Duodenal mucosa (tissue), 2 donors: ENCODE results near the gene NUMB.

Experiments used
- H3K27ac ChIP-seq: one replicate; pipeline ENCODE4 v1.7.0; 2013; ENCODE audit warnings: low read depth, low read length
- H3K27me3 ChIP-seq, 2 donors: one replicate each; pipeline ENCODE4 v1.7.0; 2013; ENCODE audit warnings: low read length in 2 of 2, control low read depth in 1 of 2; ENCODE audit not compliant: insufficient read depth in 2 of 2, control insufficient read depth in 1 of 2
- H3K36me3 ChIP-seq, 2 donors: one replicate each; pipeline ENCODE4 v1.7.0; 2013; ENCODE audit warnings: low read length in 2 of 2, control low read depth in 1 of 2; ENCODE audit not compliant: insufficient read depth in 2 of 2, control insufficient read depth in 1 of 2
- H3K4me1 ChIP-seq, 2 donors: one replicate each; pipeline ENCODE4 v1.7.0; 2013; ENCODE audit warnings: low read length in 2 of 2, control low read depth in 1 of 2; ENCODE audit not compliant: insufficient read depth in 2 of 2, control insufficient read depth in 1 of 2
- H3K4me3 ChIP-seq, 2 donors: one replicate each; pipeline ENCODE4 v1.7.0; 2013; ENCODE audit warnings: low read length in 2 of 2, low read depth in 1 of 2
- H3K9ac ChIP-seq, 2 donors: one replicate each; pipeline ENCODE4 v1.7.0; 2013; ENCODE audit warnings: low read length in 2 of 2, low read depth in 1 of 2
- H3K9me3 ChIP-seq, 2 donors: one replicate each; pipeline ENCODE4 v1.7.0; 2013; ENCODE audit warnings: low read length in 2 of 2, control low read depth in 1 of 2; ENCODE audit not compliant: control insufficient read depth in 1 of 2

NUMB gene

DNA sequence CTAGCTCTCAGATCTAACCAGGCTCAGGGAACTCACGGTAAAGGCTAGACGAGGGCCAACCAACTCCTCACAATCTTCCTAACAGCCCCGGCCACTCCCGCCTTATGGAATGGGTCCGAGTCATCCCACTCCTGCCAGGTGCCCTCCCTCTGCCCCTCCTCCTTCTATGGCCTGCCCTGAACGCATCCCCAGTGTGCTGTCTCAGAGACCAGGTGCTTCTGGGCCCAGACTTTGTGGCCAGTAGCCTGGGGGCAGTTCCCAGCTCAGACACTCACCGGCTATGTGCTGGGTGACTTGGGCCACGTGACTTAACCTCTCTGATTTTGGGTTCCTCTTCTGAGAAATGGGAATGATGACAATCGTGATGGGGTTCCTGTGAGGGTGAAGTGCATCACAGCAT is 198.5 kb downstream of the NUMB start:
- H3K27me3 ChIP-seq: no peaks in the 10 kb centered on the region
- H3K27ac ChIP-seq: no peak overlapping the region
- no peak overlapping the region for H3K9ac ChIP-seq
- H3K9me3 ChIP-seq: no peaks in the 10 kb centered on the region
- no peaks in the 10 kb centered on the region for H3K36me3 ChIP-seq
- no peak overlapping the region for H3K4me3 ChIP-seq
- no peaks in the 10 kb centered on the region for H3K4me1 ChIP-seq

DNA sequence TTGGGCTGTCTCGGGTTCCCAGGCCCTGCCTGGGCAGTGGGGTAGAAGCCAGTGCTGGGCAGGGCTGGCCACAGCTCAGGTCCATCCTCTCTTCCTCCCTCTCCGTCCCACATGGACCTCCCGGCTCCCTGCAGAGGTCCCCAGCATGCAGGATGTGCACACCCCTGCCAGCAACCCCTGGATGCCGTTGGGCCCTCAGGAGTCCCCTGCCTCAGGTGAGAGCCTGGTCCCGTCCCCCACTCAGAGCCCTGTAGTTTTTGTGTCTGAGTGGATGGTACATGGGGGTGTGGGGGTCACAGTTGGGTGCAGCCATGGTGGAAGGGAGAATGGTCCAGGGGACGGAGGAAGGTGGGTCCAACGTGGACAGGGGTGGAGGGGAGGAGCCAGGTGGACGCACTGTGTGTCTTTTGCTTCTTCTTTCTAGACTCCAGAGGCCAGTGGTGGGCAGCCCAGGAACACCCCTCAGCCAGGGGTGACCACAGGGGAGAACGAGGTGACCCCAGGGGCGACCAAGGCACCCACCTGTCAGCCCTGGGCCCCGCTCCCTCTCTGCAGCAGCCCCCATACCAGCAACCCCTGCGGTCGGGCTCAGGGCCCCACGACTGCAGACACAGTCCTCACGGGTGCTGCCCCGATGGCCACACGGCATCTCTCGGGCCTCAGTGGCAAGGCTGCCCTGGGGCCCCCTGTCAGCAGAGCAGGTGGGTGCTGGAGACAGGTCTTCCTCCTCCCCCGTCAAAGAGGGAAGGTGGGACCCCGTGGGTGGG is 199.3 kb downstream of the NUMB start:
- Histone ChIP-seq H3K36me3 (no peaks in the 10 kb centered on the region), H3K4me1 (no peaks in the 10 kb centered on the region), H3K27me3 (no peaks in the 10 kb centered on the region), H3K9me3 (no peaks in the 10 kb centered on the region), H3K27ac (no peak overlapping the region), H3K9ac (no peak overlapping the region), H3K4me3 (no peak overlapping the region)

GRCh38 chr14:73258076-73258475 is 200.3 kb downstream of the NUMB start:
- Histone ChIP-seq H3K9me3 (no peaks in the 10 kb centered on the region), H3K9ac (no peak overlapping the region), H3K36me3 (no peaks in the 10 kb centered on the region), H3K4me1 (no peaks in the 10 kb centered on the region), H3K4me3 (no peak overlapping the region), H3K27me3 (no peaks in the 10 kb centered on the region), H3K27ac (no peak overlapping the region)

DNA sequence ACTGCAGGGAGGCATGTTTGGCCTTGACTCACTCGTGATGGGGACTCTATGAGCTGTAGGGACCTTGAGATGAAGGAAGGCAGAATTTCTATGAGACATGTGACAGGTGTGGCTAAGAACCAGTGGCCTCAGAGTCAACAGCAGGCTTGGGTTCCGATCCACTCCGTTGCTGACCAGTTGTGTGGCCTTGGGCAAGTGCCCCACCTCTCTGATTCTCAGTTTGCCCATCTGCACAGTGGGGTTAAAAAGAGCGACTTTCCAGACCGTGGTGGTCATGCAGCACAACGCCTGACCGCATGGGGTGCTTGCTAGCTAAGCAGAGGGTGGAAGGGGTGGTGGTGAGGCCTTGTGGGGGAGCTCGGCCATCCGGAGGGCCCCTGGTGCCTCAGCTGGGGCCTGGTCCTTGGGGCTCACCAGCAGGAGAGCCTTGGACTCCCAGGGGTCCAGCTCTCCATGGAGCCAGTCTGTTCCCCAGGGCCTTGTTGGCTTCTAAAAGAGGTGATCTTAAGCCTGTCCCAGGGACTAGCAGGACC is 202.6 kb downstream of the NUMB start:
- Histone ChIP-seq H3K27me3 (no peaks in the 10 kb centered on the region), H3K27ac (no peak overlapping the region), H3K9ac (no peak overlapping the region), H3K4me3 (no peak overlapping the region), H3K36me3 (no peaks in the 10 kb centered on the region), H3K4me1 (no peaks in the 10 kb centered on the region), H3K9me3 (no peaks in the 10 kb centered on the region)

DNA sequence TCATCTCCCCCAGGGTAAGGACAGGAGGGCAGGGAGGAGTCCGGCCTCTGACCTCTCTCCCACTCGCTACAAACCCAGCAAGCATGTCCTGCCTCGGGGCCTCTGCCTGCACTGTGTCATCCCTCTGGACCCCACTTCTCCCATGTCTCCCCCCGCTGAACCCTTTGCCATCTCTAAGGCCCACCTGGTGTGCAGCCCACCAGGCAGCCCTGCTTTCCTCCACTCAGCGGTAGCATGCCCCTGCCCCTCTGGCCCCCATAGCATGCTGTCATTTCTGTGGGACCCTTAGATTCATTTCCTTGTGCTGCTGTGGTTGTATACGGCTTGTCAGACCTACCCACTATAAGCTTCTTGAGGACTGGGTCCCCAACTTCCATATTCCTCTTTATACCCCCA is 203.3 kb downstream of the NUMB start:
- no peak overlapping the region for H3K9ac ChIP-seq
- H3K4me3 ChIP-seq: no peak overlapping the region
- H3K9me3 ChIP-seq: no peaks in the 10 kb centered on the region
- H3K4me1 ChIP-seq: no peaks in the 10 kb centered on the region
- no peak overlapping the region for H3K27ac ChIP-seq
- H3K27me3 ChIP-seq: no peaks in the 10 kb centered on the region
- H3K36me3 ChIP-seq: no peaks in the 10 kb centered on the region

- no peak overlapping the region for H3K27ac ChIP-seq
- no peak overlapping the region for H3K9ac ChIP-seq
- no peaks in the 10 kb centered on the region for H3K36me3 ChIP-seq
- H3K4me3 ChIP-seq: no peak overlapping the region
- no peaks in the 10 kb centered on the region for H3K4me1 ChIP-seq
- no peaks in the 10 kb centered on the region for H3K9me3 ChIP-seq
- no peaks in the 10 kb centered on the region for H3K27me3 ChIP-seq
Measured at GRCh38 chr14:73254247-73255004, 203.9 kb downstream of the NUMB start.

DNA sequence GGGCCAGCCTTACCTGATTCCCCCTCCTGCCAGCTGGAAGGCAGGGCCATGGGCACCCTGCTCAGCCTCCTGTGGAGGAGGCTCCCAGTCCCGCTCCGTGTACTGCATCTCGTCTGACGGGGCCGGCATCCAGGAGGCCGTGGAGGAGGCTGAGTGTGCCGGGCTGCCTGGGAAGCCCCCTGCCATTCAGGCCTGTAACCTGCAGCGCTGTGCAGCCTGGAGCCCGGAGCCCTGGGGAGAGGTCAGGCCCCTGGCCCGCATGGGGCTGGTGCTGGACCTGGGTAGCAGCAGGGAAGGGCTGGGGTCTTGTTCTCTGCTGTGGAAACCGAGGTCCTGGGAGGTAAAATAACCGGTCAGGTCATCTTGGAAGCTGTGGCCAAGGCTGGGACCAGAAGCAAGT is 204.6 kb downstream of the NUMB start:
- no peaks in the 10 kb centered on the region for H3K36me3 ChIP-seq

GRCh38 chr14:73253323-73253610 is 205.1 kb downstream of the NUMB start:
- H3K36me3 ChIP-seq: no peaks in the 10 kb centered on the region
- no peaks in the 10 kb centered on the region for H3K9me3 ChIP-seq
- H3K27me3 ChIP-seq: no peaks in the 10 kb centered on the region
- no peak overlapping the region for H3K27ac ChIP-seq
- no peak overlapping the region for H3K9ac ChIP-seq
- H3K4me3 ChIP-seq: no peak overlapping the region
- H3K4me1 ChIP-seq: no peaks in the 10 kb centered on the region

More for the DNA sequence above, 204.6 kb downstream of the NUMB start:
- Histone ChIP-seq H3K9me3 (no peaks in the 10 kb centered on the region), H3K9ac (no peak overlapping the region), H3K4me3 (no peak overlapping the region), H3K27ac (no peak overlapping the region), H3K4me1 (no peaks in the 10 kb centered on the region), H3K27me3 (no peaks in the 10 kb centered on the region)

DNA sequence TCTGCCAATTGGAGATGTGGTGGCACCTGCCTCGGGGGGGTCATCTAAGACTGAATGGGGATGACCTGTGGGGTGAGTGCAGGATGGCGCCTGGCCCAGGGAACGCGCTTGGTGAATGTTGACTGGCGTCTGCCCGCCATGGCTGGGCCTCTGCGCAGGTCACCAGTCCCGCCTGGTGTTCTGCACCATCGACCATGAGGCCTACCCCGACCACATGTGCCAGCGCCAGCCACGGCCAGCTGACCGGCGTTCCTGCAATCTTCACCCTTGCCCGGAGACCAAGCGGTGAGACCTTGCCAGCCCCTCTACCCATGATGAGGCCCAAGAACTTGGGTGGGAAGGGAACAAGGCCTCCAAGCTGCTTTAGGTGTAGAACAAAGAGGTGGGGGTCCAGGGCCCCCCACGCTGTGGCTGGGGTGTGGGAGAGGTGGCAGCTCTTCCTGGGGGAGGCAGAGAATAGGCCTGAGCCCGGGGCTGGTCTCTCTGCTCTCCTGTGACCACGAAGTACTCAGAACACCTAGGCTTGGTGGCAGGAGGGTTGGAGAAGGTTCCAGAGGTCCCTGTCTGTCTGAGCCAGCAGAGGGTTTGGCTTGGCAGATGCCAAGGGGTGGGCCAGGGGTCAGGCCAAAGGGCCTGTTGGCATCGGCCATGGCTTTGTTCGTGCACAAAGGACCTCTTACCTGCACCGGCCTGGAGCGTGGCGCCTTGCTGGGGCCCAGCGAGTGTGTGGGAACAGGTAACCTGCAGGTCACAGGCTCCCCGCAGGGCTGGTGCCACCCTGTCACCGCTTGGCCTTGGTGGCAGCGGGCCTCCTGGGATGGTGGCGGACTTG is 205.6 kb downstream of the NUMB start:
- no peaks in the 10 kb centered on the region for H3K4me1 ChIP-seq
- H3K27ac ChIP-seq: no peak overlapping the region
- no peaks in the 10 kb centered on the region for H3K27me3 ChIP-seq
- H3K9ac ChIP-seq: no peak overlapping the region
- no peaks in the 10 kb centered on the region for H3K9me3 ChIP-seq
- H3K36me3 ChIP-seq: no peaks in the 10 kb centered on the region
- no peak overlapping the region for H3K4me3 ChIP-seq
